OCI-LY1 (cell line): ENCODE results near the gene IMPG2.

Experiments used
- EZH2 ChIP-seq: fragments of 200-600 bp; sonication (generic), shearing (Covaris generic); IDR thresholded peaks from 2 replicates; pipeline ENCODE4 v1.8.0; 2017; ENCODE audit warnings: borderline replicate concordance, mixed run types, mild to moderate bottlenecking, antibody characterized with exemption, low read length, moderate library complexity, mixed read lengths
- TF ChIP-seq, protein P1 (sequence below): fragments of 200-600 bp; sonication (generic), shearing (Covaris generic); IDR thresholded peaks from 2 replicates; pipeline ENCODE4 v1.5.1; 2017; ENCODE audit warnings: mild to moderate bottlenecking, antibody characterized with exemption, low read length, moderate library complexity, mixed read lengths

GRCh38 chr3:101329016-101329673, 8.8 kb upstream of the IMPG2 start:
- TF ChIP-seq, protein P1, sequence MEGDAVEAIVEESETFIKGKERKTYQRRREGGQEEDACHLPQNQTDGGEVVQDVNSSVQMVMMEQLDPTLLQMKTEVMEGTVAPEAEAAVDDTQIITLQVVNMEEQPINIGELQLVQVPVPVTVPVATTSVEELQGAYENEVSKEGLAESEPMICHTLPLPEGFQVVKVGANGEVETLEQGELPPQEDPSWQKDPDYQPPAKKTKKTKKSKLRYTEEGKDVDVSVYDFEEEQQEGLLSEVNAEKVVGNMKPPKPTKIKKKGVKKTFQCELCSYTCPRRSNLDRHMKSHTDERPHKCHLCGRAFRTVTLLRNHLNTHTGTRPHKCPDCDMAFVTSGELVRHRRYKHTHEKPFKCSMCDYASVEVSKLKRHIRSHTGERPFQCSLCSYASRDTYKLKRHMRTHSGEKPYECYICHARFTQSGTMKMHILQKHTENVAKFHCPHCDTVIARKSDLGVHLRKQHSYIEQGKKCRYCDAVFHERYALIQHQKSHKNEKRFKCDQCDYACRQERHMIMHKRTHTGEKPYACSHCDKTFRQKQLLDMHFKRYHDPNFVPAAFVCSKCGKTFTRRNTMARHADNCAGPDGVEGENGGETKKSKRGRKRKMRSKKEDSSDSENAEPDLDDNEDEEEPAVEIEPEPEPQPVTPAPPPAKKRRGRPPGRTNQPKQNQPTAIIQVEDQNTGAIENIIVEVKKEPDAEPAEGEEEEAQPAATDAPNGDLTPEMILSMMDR = no peak
- TF ChIP-seq EZH2 = no peak
